GM21367 (cell line): Measurements from ENCODE around the gene PDK2.

ENCODE experiments used
- ATAC-seq: cut with Tn5 transposase; IDR thresholded peaks from one replicate; pipeline ENCODE4 v1.9.1; 2021; ENCODE audit not compliant: unreplicated experiment

PDK2 gene

GRCh38 chr17:50078430-50078829 is 16.7 kb upstream of the PDK2 start:
- no peak for ATAC-seq

GRCh38 chr17:50079334-50080095 is 15.6 kb upstream of the PDK2 start:
- ATAC-seq = no peak

GRCh38 chr17:50080096-50080480 is 15.1 kb upstream of the PDK2 start:
- ATAC-seq = no peak

- no peak for ATAC-seq
These were observed 14.3 kb upstream of the PDK2 start for GRCh38 chr17:50080827-50081226.

GRCh38 chr17:50081757-50082156 is 13.4 kb upstream of the PDK2 start:
- ATAC-seq = no peak

GRCh38 chr17:50087246-50087911 is 7.8 kb upstream of the PDK2 start:
- no peak for ATAC-seq

GRCh38 chr17:50087912-50088405 is 7.2 kb upstream of the PDK2 start:
- ATAC-seq = no peak

- no peak for ATAC-seq
These were observed 6.0 kb upstream of the PDK2 start for GRCh38 chr17:50088952-50089825.

GRCh38 chr17:50090071-50090470 is 5.1 kb upstream of the PDK2 start:
- ATAC-seq = no peak

GRCh38 chr17:50090971-50091917 is 3.9 kb upstream of the PDK2 start:
- ATAC-seq = no peak

- ATAC-seq = no peak
These were observed 3.2 kb upstream of the PDK2 start for GRCh38 chr17:50091918-50092285.

- ATAC-seq = no peak
These were observed 1.9 kb upstream of the PDK2 start for GRCh38 chr17:50093246-50093645.

- no peak for ATAC-seq
These were observed 1.3 kb upstream of the PDK2 start for GRCh38 chr17:50093807-50094206.

- no peak for ATAC-seq
These were observed 853 bp upstream of the PDK2 start for GRCh38 chr17:50094243-50094752.

GRCh38 chr17:50095626-50096037 is 481 bp downstream of the PDK2 start:
- no peak for ATAC-seq

GRCh38 chr17:50096092-50096491 is 941 bp downstream of the PDK2 start:
- ATAC-seq = no peak

- ATAC-seq = no peak
These were observed 1.6 kb downstream of the PDK2 start for GRCh38 chr17:50096758-50097157.

- ATAC-seq = no peak
These were observed 2.3 kb downstream of the PDK2 start for GRCh38 chr17:50097455-50097854.

GRCh38 chr17:50097926-50098325 is 2.8 kb downstream of the PDK2 start:
- ATAC-seq = no peak

GRCh38 chr17:50098583-50098982 is 3.4 kb downstream of the PDK2 start:
- no peak for ATAC-seq
